Hepatocyte (in vitro differentiated cells): ENCODE measurements around the gene PYGL. TPM values are rescaled to one million over a fixed set of nuclear protein-coding genes. Genes with fewer than 3 reads are reported as not detected.

ENCODE experiments used
- DNase-seq: peaks from one replicate; pipeline ENCODE4 v3.0.0-alpha.2; 2016; ENCODE audit warnings: low spot score
- H2AFZ ChIP-seq: fragments of 200-600 bp; sonication (generic); 2 replicates; pipeline ENCODE4 v1.6.0; 2016; ENCODE audit warnings: antibody characterized with exemption, mild to moderate bottlenecking
- H3K27ac ChIP-seq: fragments of 200-600 bp; sonication (generic); 2 replicates; pipeline ENCODE4 v1.5.1; 2016; ENCODE audit warnings: mild to moderate bottlenecking
- H3K27me3 ChIP-seq: fragments of 200-600 bp; sonication (generic); 2 replicates; pipeline ENCODE4 v1.6.1; 2016
- H3K36me3 ChIP-seq: fragments of 200-600 bp; sonication (generic); replicated peaks from 2 replicates; pipeline ENCODE4 v1.5.1; 2016; ENCODE audit warnings: low read depth; ENCODE audit not compliant: insufficient read depth
- H3K4me1 ChIP-seq: fragments of 200-600 bp; sonication (generic); 2 replicates; pipeline ENCODE4 v1.5.1; 2016; ENCODE audit warnings: mild to moderate bottlenecking, moderate library complexity; ENCODE audit not compliant: insufficient read depth
- H3K4me2 ChIP-seq: fragments of 200-600 bp; sonication (generic); 2 replicates; pipeline ENCODE4 v1.6.0; 2016
- H3K4me3 ChIP-seq: fragments of 200-600 bp; sonication (generic); 2 replicates; pipeline ENCODE4 v1.5.1; 2016; ENCODE audit warnings: mild to moderate bottlenecking
- H3K79me2 ChIP-seq: fragments of 200-600 bp; sonication (generic); 2 replicates; pipeline ENCODE4 v1.6.0; 2017; ENCODE audit warnings: mild to moderate bottlenecking
- H3K9me2 ChIP-seq: fragments of 200-600 bp; sonication (generic); replicated peaks from 2 replicates; pipeline ENCODE4 v1.6.0; 2017; ENCODE audit warnings: mild to moderate bottlenecking; ENCODE audit not compliant: insufficient read depth
- H3K9me3 ChIP-seq: fragments of 200-600 bp; sonication (generic); 2 replicates; pipeline ENCODE4 v1.5.1; 2016; ENCODE audit warnings: low read depth, mild to moderate bottlenecking
- H4K20me1 ChIP-seq: fragments of 200-600 bp; sonication (generic); 2 replicates; pipeline ENCODE4 v1.6.0; 2016; ENCODE audit warnings: mild to moderate bottlenecking; ENCODE audit not compliant: insufficient read depth, poor library complexity, severe bottlenecking
- EZH2 ChIP-seq: fragments of 200-600 bp; sonication (generic); IDR thresholded peaks from 2 replicates; pipeline ENCODE4 v1.6.1; 2016; ENCODE audit warnings: antibody characterized with exemption, mild to moderate bottlenecking, borderline replicate concordance
- EZH2phosphoT487 ChIP-seq: fragments of 200-600 bp; sonication (generic); IDR thresholded peaks from one replicate; pipeline ENCODE4 v1.6.1; 2018; ENCODE audit warnings: antibody characterized with exemption, mild to moderate bottlenecking, low read depth, moderate library complexity; ENCODE audit not compliant: unreplicated experiment, severe bottlenecking
- WGBS: methylation state at CpG from one replicate; pipeline ENCODE4 v1.1.6; 2016; ENCODE audit warnings: low lambda C conversion rate; ENCODE audit errors: missing lambda C conversion rate; 5-methylcytosine and 5-hydroxymethylcytosine counted together
- polyA plus RNA-seq: library from polyadenylated mRNA; unstranded; fragments of >200 nt; fragmentation: Nextera tagmentation; extraction: Ambion mirVana; gene quantifications from 2 replicates; pipeline ENCODE4 v1.2.1, GENCODE V29; 2016
- total RNA-seq: library from RNA; depleted of rRNA; stranded (reverse); fragments of >200 nt; gene quantifications from 2 replicates; pipeline ENCODE4 v1.2.3, GENCODE V29; 2014
- TF ChIP-seq, protein P1 (sequence below): fragments of 200-600 bp; sonication (generic); IDR thresholded peaks from 2 replicates; pipeline ENCODE4 v1.5.1; 2016; ENCODE audit warnings: antibody characterized with exemption, mild to moderate bottlenecking; ENCODE audit not compliant: poor library complexity

The PYGL gene
- total and polyA plus RNA-seq, 2 experiments from 2014 or later: 37.9 to 51.6 TPM

DNA sequence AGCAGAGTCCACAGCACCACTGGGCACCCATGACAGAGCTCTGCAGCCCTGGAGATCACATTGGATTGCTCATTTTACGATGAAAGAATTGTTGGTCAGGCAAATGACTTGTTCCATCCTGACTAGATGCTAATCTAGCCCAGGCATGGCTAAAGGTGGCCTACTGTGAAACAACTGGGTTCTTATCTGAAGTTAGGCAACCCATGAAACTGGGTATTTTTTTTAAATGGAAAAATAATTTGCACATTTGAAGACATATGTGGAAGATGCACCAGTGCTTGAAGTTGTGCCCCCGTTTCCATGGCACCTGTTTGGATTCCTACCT, 8.3 kb downstream of the PYGL start:
- H3K27ac ChIP-seq: no peak overlapping the region
- H3K9me2 ChIP-seq: no peaks in the 10 kb centered on the region
- H3K4me1 ChIP-seq: peaks cover 9% of the 10 kb centered on the region
- H3K4me3 ChIP-seq: no peak overlapping the region
- no peaks in the 10 kb centered on the region for H3K9me3 ChIP-seq
- H4K20me1 ChIP-seq: no peaks in the 10 kb centered on the region
- TF ChIP-seq EZH2phosphoT487 (no peak), EZH2 (no peak)
- TF ChIP-seq, protein P1, sequence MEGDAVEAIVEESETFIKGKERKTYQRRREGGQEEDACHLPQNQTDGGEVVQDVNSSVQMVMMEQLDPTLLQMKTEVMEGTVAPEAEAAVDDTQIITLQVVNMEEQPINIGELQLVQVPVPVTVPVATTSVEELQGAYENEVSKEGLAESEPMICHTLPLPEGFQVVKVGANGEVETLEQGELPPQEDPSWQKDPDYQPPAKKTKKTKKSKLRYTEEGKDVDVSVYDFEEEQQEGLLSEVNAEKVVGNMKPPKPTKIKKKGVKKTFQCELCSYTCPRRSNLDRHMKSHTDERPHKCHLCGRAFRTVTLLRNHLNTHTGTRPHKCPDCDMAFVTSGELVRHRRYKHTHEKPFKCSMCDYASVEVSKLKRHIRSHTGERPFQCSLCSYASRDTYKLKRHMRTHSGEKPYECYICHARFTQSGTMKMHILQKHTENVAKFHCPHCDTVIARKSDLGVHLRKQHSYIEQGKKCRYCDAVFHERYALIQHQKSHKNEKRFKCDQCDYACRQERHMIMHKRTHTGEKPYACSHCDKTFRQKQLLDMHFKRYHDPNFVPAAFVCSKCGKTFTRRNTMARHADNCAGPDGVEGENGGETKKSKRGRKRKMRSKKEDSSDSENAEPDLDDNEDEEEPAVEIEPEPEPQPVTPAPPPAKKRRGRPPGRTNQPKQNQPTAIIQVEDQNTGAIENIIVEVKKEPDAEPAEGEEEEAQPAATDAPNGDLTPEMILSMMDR: no peak
- H2AFZ ChIP-seq: no peak overlapping the region
- H3K27me3 ChIP-seq: no peaks in the 10 kb centered on the region
- WGBS: 23% methylated on average over 2 of the region's 2 CpGs
- no peaks in the 10 kb centered on the region for H3K36me3 ChIP-seq
- DNase-seq: no peak
- H3K4me2 ChIP-seq: no peak overlapping the region
- H3K79me2 ChIP-seq: no peaks in the 10 kb centered on the region

DNA sequence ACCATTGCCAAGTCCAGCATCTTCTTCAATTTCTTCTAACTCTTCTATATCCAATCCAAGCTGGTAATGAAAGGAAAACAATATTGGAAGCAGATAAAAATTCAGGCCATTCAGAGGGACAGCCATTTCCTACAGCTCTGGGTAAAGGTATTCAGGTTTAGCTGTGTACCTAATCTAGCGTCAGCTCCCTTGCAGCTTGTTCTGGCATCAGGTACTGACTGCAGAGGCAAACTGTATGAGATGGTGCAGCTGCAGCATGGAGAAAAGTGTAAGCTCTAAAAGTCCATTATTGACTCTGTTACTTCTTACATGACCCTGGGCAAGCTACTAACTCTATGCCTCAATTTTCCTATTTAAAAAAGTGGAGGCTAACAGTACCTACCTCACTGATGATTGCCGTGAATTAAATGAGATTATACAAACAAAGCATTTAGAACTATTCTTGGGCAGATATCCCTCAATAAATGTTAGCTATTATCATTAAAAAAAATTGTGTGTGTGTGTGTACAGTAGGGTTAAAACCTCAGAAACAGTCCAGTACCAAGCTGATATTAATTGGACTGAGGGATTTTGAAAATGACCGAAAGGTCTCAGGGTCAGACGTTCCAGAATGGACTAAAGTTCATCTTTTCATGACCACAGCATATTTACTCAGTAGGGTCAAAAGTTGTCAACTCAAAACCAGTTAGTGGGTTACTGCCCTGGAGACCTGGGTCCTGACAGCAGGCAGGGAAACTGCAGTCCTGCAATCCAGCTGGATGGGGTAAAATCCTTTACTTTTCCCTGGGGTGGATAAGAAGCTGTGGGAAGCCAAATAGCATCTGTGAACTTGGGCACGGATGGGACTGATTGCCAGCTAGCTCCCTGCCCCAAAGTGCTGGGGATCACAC, 8.9 kb downstream of the PYGL start:
- H3K9me3 ChIP-seq: no peaks in the 10 kb centered on the region
- no peaks in the 10 kb centered on the region for H3K9me2 ChIP-seq
- H3K27me3 ChIP-seq: no peaks in the 10 kb centered on the region
- peaks cover 9% of the 10 kb centered on the region for H3K4me1 ChIP-seq
- H4K20me1 ChIP-seq: no peaks in the 10 kb centered on the region
- H3K27ac ChIP-seq: no peak overlapping the region
- DNase-seq: no peak
- no peak overlapping the region for H3K4me2 ChIP-seq
- TF ChIP-seq EZH2 (no peak), EZH2phosphoT487 (no peak)
- TF ChIP-seq, protein P1: no peak
- no peak overlapping the region for H2AFZ ChIP-seq
- no peak overlapping the region for H3K4me3 ChIP-seq
- 67% methylated on average over 5 of the region's 5 CpGs for WGBS
- no peaks in the 10 kb centered on the region for H3K79me2 ChIP-seq
- H3K36me3 ChIP-seq: no peaks in the 10 kb centered on the region

DNA sequence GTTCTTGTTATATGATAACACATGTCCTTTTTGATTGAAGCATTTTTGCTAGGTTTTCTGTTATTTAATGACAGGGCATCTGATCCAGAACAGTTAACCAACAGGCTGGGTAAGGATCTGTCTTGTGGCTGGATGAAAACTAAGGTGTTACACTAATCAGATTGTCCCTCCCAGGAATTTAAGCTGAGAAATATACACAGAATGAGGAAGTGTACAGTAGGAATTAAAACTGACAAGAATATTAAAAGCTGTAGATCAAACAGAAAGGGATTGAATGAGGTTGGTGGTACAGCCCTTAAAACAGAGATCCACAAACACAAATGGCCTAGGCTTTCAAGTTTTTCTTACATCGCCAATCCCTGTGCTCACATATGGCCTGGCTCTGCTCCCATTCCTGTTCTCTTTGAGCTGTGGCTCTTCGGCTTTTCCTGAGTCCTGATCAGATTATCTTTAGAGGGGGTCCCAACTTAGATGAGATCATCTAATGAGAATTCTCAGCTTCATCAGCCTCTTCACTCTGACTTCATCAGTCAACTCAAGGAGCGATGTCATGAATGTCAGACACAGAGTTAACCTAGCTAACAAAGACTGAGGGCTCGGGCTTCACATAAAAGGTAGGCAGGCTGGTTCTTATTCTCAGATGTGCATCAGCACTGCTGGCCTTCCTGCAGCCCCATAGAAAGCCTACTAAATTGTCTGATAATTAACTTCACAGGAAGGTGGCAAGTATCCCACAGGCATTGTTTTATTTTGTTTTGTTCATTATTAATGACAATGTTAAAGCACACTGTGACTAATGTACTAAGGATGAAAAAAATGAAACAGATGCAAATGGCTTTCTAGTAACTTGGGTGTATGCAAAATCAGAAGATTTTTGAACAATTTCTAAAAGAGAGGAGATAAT, 11.4 kb downstream of the PYGL start:
- no peaks in the 10 kb centered on the region for H3K9me3 ChIP-seq
- H3K27me3 ChIP-seq: no peaks in the 10 kb centered on the region
- no peaks in the 10 kb centered on the region for H3K36me3 ChIP-seq
- DNase-seq: no peak
- no peaks in the 10 kb centered on the region for H3K79me2 ChIP-seq
- WGBS: 82% methylated on average over 4 of the region's 4 CpGs
- H2AFZ ChIP-seq: no peak overlapping the region
- no peak overlapping the region for H3K4me2 ChIP-seq
- no peak overlapping the region for H3K4me3 ChIP-seq
- H3K4me1 ChIP-seq: peaks cover 6% of the 10 kb centered on the region
- TF ChIP-seq, protein P1: no peak
- TF ChIP-seq EZH2 (no peak), EZH2phosphoT487 (no peak)
- H3K9me2 ChIP-seq: no peaks in the 10 kb centered on the region
- H3K27ac ChIP-seq: no peak overlapping the region
- no peaks in the 10 kb centered on the region for H4K20me1 ChIP-seq
